SIG-M5 treated with dmso at 0.1 percent for 504 hours (cell line): ENCODE data around the gene PANK3.

Experiments used
- DNase-seq: peaks from one replicate; lab custom pipeline; 2025; ENCODE audit not compliant: unreplicated experiment; lab: John Stamatoyannopoulos, UW

Gene PANK3

GRCh38 chr5:168578538-168579487 lies at the start of gene PANK3:
Gene PANK3, minus strand, starts transcription at chr5:168579368. Its CDS starts 85 bp downstream, at chr5:168579283.
- peak; percentile 64 for DNase-seq

- DNase-seq: peak; percentile 72
These were observed 45.7 kb upstream of the PANK3 start for GRCh38 chr5:168624850-168625364.

- DNase-seq: no peak
These were observed 41.6 kb upstream of the PANK3 start for GRCh38 chr5:168620807-168621206.

DNA sequence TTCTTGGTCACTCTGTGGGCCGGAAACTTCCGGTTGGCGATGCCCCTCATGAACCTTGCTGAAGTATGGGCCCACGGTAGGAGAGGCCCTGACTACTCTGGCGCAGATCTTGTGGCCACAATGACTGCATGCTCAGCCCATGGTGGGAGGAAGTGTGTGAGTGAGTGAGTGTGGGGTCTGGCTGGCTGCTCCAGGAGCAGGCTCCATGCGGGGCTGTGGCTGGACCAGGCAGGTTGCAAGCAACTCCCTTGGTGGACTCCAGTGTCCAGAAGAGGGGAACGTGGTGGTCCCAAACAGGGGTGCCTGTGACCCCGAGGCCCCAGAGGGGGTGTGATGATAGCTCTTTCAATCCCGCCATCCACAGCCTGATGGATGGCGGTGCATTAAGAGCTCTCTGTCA lies 35.5 kb upstream of the PANK3 start:
- DNase-seq: no peak

DNA sequence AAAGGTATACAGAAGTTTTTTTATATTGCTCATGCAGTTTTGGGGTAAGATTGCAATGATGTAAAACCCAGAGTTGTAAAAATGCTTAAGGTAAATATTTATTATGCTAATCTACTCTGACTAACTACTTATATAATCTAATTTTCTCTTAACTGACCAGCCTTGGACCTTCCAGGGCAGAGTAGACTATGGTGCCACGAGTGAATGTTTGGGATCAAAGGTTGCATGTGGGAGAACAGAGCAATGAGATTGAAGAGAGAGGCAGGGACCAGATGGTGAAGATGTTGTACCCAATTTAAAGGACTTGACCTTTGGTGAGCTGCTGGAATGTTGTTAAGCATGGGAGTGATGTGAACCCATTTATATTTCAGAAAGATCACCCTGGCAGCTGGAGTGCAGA lies 34.8 kb upstream of the PANK3 start:
- no peak for DNase-seq

- no peak for DNase-seq
These were observed 34.2 kb upstream of the PANK3 start for GRCh38 chr5:168613396-168613795.

GRCh38 chr5:168612996-168613395 lies 33.8 kb upstream of the PANK3 start:
- DNase-seq: no peak

- DNase-seq: no peak
These were observed 33.0 kb upstream of the PANK3 start for GRCh38 chr5:168612123-168612522.

GRCh38 chr5:168611165-168611564 lies 32.0 kb upstream of the PANK3 start:
- DNase-seq: no peak

DNA sequence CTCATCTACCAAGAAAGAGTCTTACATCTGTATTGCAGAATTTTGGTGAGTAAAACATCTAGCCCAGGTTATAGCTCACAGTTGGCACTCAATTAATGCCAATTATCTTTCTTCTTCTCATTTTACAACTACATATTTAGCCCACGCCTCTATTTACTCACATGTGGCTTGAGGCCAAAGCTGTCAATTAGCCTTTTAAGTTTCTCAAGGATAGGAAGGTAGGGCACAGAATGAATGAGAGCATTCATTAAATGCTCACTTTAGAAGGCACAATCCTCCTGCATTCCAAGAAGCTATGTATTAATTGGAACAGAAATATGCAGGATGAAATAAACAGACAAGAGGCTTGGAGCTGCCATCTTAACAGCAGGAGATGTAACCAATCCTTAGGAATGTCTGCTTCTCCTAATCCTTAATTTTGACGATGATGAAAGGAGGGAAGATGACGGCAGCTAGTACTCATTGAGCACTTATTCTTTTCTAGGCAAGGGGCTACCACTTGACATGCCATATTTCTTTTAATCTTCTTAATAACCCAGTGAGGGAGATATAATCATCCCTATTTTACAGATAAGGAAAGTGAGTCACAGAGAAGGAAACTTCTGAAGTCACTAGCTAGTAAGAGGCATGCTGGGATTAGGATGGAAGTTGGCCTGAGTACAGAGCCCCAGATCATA lies 30.8 kb upstream of the PANK3 start:
- DNase-seq: no peak

- no peak for DNase-seq
These were observed 29.7 kb upstream of the PANK3 start for GRCh38 chr5:168608821-168609220.

DNA sequence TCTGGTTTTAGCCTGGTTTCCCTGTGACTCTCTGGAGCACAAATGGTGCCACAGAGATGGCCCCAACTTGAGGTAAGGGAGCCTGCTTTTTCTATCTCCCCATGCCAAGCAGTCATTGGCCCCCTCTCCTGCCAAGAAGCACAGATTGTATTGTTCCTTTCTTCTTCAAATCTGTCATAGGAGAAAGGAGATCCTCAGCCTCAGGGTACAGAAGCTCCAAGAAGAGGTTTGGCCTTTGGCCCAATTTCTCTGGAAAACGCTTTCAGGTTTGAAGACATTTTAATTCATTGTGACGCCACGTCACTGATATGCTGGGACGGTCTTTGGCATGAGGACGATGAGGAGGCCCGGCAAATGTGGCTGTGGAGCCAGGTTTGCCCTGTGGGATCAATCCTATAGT lies 29.2 kb upstream of the PANK3 start:
- DNase-seq: no peak

- DNase-seq: no peak
These were observed 28.8 kb upstream of the PANK3 start for GRCh38 chr5:168607946-168608345.

- no peak for DNase-seq
These were observed 27.4 kb upstream of the PANK3 start for GRCh38 chr5:168606562-168606961.

DNA sequence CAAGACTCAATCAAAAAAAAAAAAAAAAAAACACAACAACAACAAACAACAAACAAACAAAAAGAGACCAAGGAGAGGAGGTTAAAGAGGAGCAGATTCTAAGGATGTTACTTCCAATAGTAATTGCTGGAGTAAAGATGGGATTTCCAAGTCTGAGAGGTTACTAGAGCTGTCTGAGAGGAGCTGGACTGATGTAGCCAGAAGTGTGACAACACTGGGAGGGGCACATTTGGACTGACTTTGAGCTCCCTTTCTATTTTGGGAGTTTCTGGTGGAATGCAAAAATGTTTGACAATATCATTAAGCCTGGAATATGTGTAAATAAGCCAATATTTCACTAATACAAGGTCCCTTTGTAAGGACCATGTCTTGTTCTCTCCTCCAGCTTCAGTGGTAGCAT lies 25.3 kb upstream of the PANK3 start:
- DNase-seq: no peak

DNA sequence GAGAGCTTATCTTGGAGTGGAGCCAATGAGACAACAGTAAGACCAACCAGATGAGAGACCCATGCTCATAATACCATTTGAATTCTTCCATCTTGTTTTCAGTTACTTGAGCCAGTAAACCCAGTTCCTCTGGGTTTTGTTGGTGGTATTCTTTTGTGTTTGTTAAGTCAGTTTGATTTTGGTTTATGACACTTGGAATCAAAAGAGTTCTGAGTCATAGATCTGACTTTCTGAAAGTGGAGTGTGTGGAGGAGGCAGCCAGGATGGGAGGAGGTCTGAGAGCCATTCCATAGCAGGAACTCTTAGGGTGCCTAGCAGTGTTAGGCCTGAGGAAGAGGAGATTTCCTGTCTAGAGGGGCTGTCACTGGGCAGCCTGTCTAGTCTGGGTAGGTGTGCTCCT lies 24.6 kb upstream of the PANK3 start:
- no peak for DNase-seq

- DNase-seq: no peak
These were observed 23.3 kb upstream of the PANK3 start for GRCh38 chr5:168602517-168602916.

DNA sequence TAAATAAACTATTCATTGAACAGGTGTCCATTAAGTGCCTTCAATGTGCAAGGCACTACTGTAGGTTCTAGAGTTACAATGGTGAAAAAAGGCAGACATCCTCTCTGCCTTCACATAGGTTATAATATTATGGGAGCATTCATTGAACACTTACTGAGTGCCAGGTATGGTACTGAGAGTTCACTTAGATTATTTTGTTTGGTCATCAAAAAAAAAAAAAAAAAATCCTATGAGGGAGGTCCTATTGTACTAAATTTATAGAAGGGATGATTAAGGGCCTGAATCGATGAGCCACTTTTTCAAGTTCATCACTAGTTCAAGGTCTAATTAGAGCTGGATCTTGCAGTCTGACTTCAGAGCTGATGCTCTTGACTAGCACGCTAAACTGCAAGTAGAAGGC lies 22.8 kb upstream of the PANK3 start:
- no peak for DNase-seq

- DNase-seq: no peak
These were observed 21.2 kb upstream of the PANK3 start for GRCh38 chr5:168600409-168600808.

- no peak for DNase-seq
These were observed 20.7 kb upstream of the PANK3 start for GRCh38 chr5:168599826-168600225.

GRCh38 chr5:168598639-168599038 lies 19.5 kb upstream of the PANK3 start:
- DNase-seq: no peak

DNA sequence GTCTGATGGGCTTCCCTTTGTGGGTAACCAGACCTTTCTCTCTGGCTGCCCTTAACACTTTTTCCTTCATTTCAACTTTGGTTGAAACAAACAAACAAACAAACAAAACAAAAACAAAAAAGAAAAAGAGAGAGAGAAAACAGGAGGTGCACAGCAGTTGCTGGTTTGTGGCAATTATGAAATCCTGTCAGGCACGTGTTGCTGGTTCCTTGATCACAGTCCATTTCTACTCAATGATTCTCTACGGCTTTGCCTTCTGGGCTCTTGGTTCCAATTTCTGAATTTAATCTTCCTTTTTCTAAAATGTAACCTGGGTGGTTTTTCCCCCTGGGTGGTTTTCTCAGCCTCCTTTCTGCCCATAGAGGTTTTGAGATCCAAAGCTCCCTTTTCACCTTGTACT lies 17.8 kb upstream of the PANK3 start:
- no peak for DNase-seq
